Endothelial cell of umbilical vein (primary cell): ENCODE measurements around the gene CFAP46. TPM values are rescaled to one million over a fixed set of nuclear protein-coding genes. Genes with fewer than 3 reads are reported as not detected.

Experiments
- BruUV-seq: library from RNA; stranded (reverse); fragments of 400-500 nt; replicated peaks from 2 replicates; lab custom pipeline; 2021; lab: Mats Ljungman, UMichigan
- CTCF ChIA-PET: fragments of 300-600, 350-600 bp; sonication (Branson Sonifier 250); formaldehyde crosslinking; loops from one replicate; lab custom pipeline; 2021; ENCODE audit warnings: antibody characterized with exemption, inconsistent platforms; lab: Charles Lee
- POLR2A ChIA-PET: fragments of 300-600, 350-600 bp; sonication (Branson Sonifier 250); formaldehyde crosslinking; loops from one replicate; lab custom pipeline; 2021; ENCODE audit warnings: antibody characterized with exemption, inconsistent platforms; lab: Charles Lee
- DNase-seq: peaks from one replicate; pipeline ENCODE4 v3.0.0-alpha.2; 2011; ENCODE audit warnings: low read depth, low spot score
- FAIRE-seq: peaks from 2 replicates; lab custom pipeline; 2011; peaks lifted over from hg19 to GRCh38; lab: Jason Lieb, UNC
- H2AFZ ChIP-seq: 2 replicates; pipeline ENCODE4 v1.6.0; 2012; ENCODE audit warnings: low read depth, low read length, control low read depth, inconsistent platforms
- H3K27ac ChIP-seq: 2 replicates; pipeline ENCODE4 v1.5.1; 2011; ENCODE audit warnings: low read depth, mild to moderate bottlenecking, control low read depth, low read length, moderate library complexity; ENCODE audit not compliant: insufficient read depth
- H3K27me3 ChIP-seq, 2 experiments: 2 replicates each; pipeline versions ENCODE4 v1.6.0 to v1.6.1; 2011; ENCODE audit warnings: low read length in 2 of 2, mixed read lengths in 1 of 2; ENCODE audit not compliant: control insufficient read depth in 2 of 2, insufficient read depth in 2 of 2
- H3K36me3 ChIP-seq, 2 experiments: 2 replicates in 1 of 2; 3 replicates in 1 of 2; pipeline ENCODE4 v1.5.1; 2011; ENCODE audit warnings: low read length in 2 of 2, mild to moderate bottlenecking in 1 of 2, moderate library complexity in 1 of 2; ENCODE audit not compliant: control insufficient read depth in 2 of 2, insufficient read depth in 2 of 2; ENCODE audit errors: extremely low read depth in 1 of 2
- H3K4me1 ChIP-seq: 3 replicates; pipeline ENCODE4 v1.5.1; 2011; ENCODE audit warnings: mild to moderate bottlenecking, low read length; ENCODE audit not compliant: control insufficient read depth, insufficient read depth; ENCODE audit errors: extremely low read depth
- H3K4me2 ChIP-seq: 2 replicates; pipeline ENCODE4 v1.6.1; 2011; ENCODE audit warnings: low read length, control low read depth, mixed read lengths; ENCODE audit not compliant: insufficient read depth
- H3K4me3 ChIP-seq, 3 experiments: fragments of 200-600 bp in 1 of 3; sonication (generic), shearing (Covaris generic) in 1 of 3; replicated peaks in 1 of 3; 2 replicates each; pipeline ENCODE4 v1.5.1; 2011 to 2016; ENCODE audit warnings: control low read depth in 3 of 3, low read length in 3 of 3, mild to moderate bottlenecking in 2 of 3, inconsistent platforms in 1 of 3, low read depth in 1 of 3, moderate library complexity in 1 of 3; ENCODE audit not compliant: insufficient read depth in 1 of 3
- H3K79me2 ChIP-seq: 2 replicates; pipeline ENCODE4 v1.6.0; 2012; ENCODE audit warnings: low read length, inconsistent platforms; ENCODE audit not compliant: control insufficient read depth, insufficient read depth
- H3K9ac ChIP-seq: replicated peaks from 2 replicates; pipeline ENCODE3; 2011; ENCODE audit warnings: low read length, control low read depth; ENCODE audit not compliant: insufficient read depth; ENCODE audit errors: extremely low read depth
- H3K9me1 ChIP-seq: replicated peaks from 3 replicates; pipeline ENCODE4 v1.6.0; 2011; ENCODE audit warnings: mild to moderate bottlenecking, low read length; ENCODE audit not compliant: control insufficient read depth, insufficient read depth; ENCODE audit errors: extremely low read depth
- H3K9me3 ChIP-seq: replicated peaks from 2 replicates; pipeline ENCODE4 v1.5.1; 2012; ENCODE audit warnings: low read length, inconsistent platforms; ENCODE audit not compliant: control insufficient read depth, insufficient read depth
- H4K20me1 ChIP-seq: replicated peaks from 2 replicates; pipeline ENCODE3; 2011; ENCODE audit warnings: mild to moderate bottlenecking, low read length; ENCODE audit not compliant: control insufficient read depth, insufficient read depth; ENCODE audit errors: extremely low read depth
- CTCF ChIP-seq, 2 donors: IDR thresholded peaks; 1 replicate in 1 of 2; 2 replicates in 1 of 2; pipeline ENCODE4 v1.5.1; 2011; ENCODE audit warnings: low read length in 2 of 2, mild to moderate bottlenecking in 2 of 2, moderate library complexity in 2 of 2, control low read depth in 1 of 2, inconsistent platforms in 1 of 2, low read depth in 1 of 2; ENCODE audit not compliant: insufficient read depth in 1 of 2; ENCODE audit errors: extremely low read depth in 1 of 2
- EZH2 ChIP-seq: IDR thresholded peaks from 2 replicates; pipeline ENCODE4 v1.6.1; 2012; ENCODE audit warnings: borderline replicate concordance, low read depth, mild to moderate bottlenecking, moderate library complexity, low read length, inconsistent platforms; ENCODE audit not compliant: severe bottlenecking
- FOS ChIP-seq: IDR thresholded peaks from 2 replicates; pipeline ENCODE4 v1.6.1; 2011; ENCODE audit warnings: mild to moderate bottlenecking, low read length, moderate library complexity, borderline replicate concordance; ENCODE audit not compliant: insufficient read depth
- GATA2 ChIP-seq: IDR thresholded peaks from 2 replicates; pipeline ENCODE4 v1.7.0; 2011; ENCODE audit warnings: low read depth, mild to moderate bottlenecking, moderate library complexity, mixed read lengths, low read length; ENCODE audit not compliant: insufficient read length, insufficient read depth
- JUN ChIP-seq: IDR thresholded peaks from 2 replicates; pipeline ENCODE4 v1.6.1; 2011; ENCODE audit warnings: borderline replicate concordance, low read depth; ENCODE audit not compliant: insufficient read length, insufficient read depth
- MAX ChIP-seq: IDR thresholded peaks from 2 replicates; pipeline ENCODE4 v1.6.1; 2011; ENCODE audit not compliant: insufficient read depth, insufficient read length
- MYC ChIP-seq: IDR thresholded peaks from one replicate; pipeline ENCODE4 v1.6.1; 2011; ENCODE audit warnings: mild to moderate bottlenecking, low read depth, low read length
- POLR2A ChIP-seq: IDR thresholded peaks from 2 replicates; pipeline ENCODE4 v1.6.1; 2012; ENCODE audit warnings: low read depth, mild to moderate bottlenecking, control low read depth, low read length
- POLR2AphosphoS5 ChIP-seq: IDR thresholded peaks from 2 replicates; pipeline ENCODE4 v1.6.1; 2012; ENCODE audit warnings: low read depth, mild to moderate bottlenecking, control low read depth, low read length, moderate library complexity; ENCODE audit not compliant: insufficient read depth
- dilution Hi-C: fragments of 300-500 bp; cut with MboI; formaldehyde crosslinking; loops from one replicate; pipeline ENCODE4 v1.15.0; 2019; ENCODE audit warnings: low sequenced_read_pairs; ENCODE audit not compliant: extremely low pct_ligation_motif_present
- intact Hi-C: fragments of 100-400 bp; cut with micrococcal nuclease; formaldehyde crosslinking; loops from one replicate; pipeline ENCODE4 v1.10.0; 2022
- polyA plus RNA-seq, 4 experiments: library from polyadenylated mRNA; depleted of rRNA in 3 of 4; stranded (reverse) in 3 of 4; unstranded in 1 of 4; fragments of >200 nt; gene quantifications; 2 replicates each; pipeline versions ENCODE4 v1.2.1 to v1.2.3, GENCODE V29; 2011 to 2012; ENCODE audit warnings: missing spikeins in 1 of 4
- total RNA-seq: library from RNA; stranded (reverse); gene quantifications from 2 replicates; pipeline ENCODE4 v1.2.3, GENCODE V29; 2021

CFAP46 gene
- total and polyA plus RNA-seq, 2 donors (not counting 3 experiments of a cell fraction or from before 2014, with no cell fraction given) = 0.75 to 0.98 TPM

GRCh38 chr10:132927824-132928223 lies 14.5 kb downstream of the CFAP46 start:
- CTCF ChIA-PET = interaction anchor here (1.3 kb wide), 1 partner anchor 12 kb away, joined by 4 read pairs; no protein-coding TSS in a partner anchor
- Histone ChIP-seq H3K9ac (no peak overlapping the region), H3K79me2 (no peaks in the 10 kb centered on the region), H4K20me1 (no peaks in the 10 kb centered on the region), H3K27ac (no peak overlapping the region), H3K4me3 (no peak overlapping the region), H3K4me1 (no peaks in the 10 kb centered on the region), H3K9me1 (no peaks in the 10 kb centered on the region), H2AFZ (no peak overlapping the region), H3K4me2 (no peak overlapping the region), H3K36me3 (no peaks in the 10 kb centered on the region), H3K9me3 (no peaks in the 10 kb centered on the region), H3K27me3 (no peaks in the 10 kb centered on the region)
- TF ChIP-seq MYC = no peak
- FAIRE-seq (no peak), DNase-seq (no peak)
- no TSS peak for BruUV-seq
- POLR2A ChIA-PET = no interaction called here
- dilution Hi-C loops = no loop called here
- intact Hi-C loops = no loop called here

- Histone ChIP-seq H3K4me2 (no peak overlapping the region), H3K36me3 (no peaks in the 10 kb centered on the region), H3K9me3 (no peaks in the 10 kb centered on the region), H3K9me1 (no peaks in the 10 kb centered on the region), H3K79me2 (no peaks in the 10 kb centered on the region), H4K20me1 (no peaks in the 10 kb centered on the region), H3K27ac (no peak overlapping the region), H2AFZ (no peak overlapping the region), H3K4me1 (no peaks in the 10 kb centered on the region), H3K9ac (no peak overlapping the region), H3K4me3 (no peak overlapping the region), H3K27me3 (no peaks in the 10 kb centered on the region)
- POLR2A ChIA-PET = no interaction called here
- CTCF ChIA-PET = interaction anchor here (1.3 kb wide), 1 partner anchor 13 kb away, joined by 4 read pairs; no protein-coding TSS in a partner anchor
- FAIRE-seq (no peak), DNase-seq (no peak)
- dilution Hi-C loops = no loop called here
- intact Hi-C loops = no loop called here
- BruUV-seq = no TSS peak
- no peak for TF ChIP-seq EZH2
- no peak for TF ChIP-seq GATA2
- no peak for TF ChIP-seq JUN
- no peak for TF ChIP-seq MYC
- no peak for TF ChIP-seq CTCF (IDR thresholded peaks at IDR 0.05; ENCODE audit: extremely low read depth in 1 of 2, insufficient read depth in 1 of 2, low read depth in 1 of 2, low read length in 2 of 2)
- no peak for TF ChIP-seq FOS
- TF ChIP-seq POLR2AphosphoS5 = no peak
- no peak for TF ChIP-seq POLR2A
- no peak for TF ChIP-seq MAX
Measured at GRCh38 chr10:132926777-132927650, 15.4 kb downstream of the CFAP46 start.
